Cardiac atrium fibroblast (primary cell): ENCODE measurements around the gene DDX49. TPM values are rescaled to one million over a fixed set of nuclear protein-coding genes. Genes with fewer than 3 reads are reported as not detected.

Experiments used
- total RNA-seq: library from RNA; depleted of rRNA; stranded (reverse); fragments of >200 nt; gene quantifications from 2 replicates; pipeline ENCODE4 v1.2.3, GENCODE V29; 2015

DDX49 gene
- 59.0 and 80.2 TPM in 2 replicates for total RNA-seq

GRCh38 chr19:18919086-18919899 lies at the start of gene DDX49, which contains the start of gene COPE:
DDX49 (plus strand) TSS chr19:18919715; CDS start chr19:18919742, 27 bp downstream.
COPE (minus strand) TSS chr19:18919387; CDS start chr19:18919348, 39 bp downstream.

GRCh38 chr19:18895824-18896341 lies 23.6 kb upstream of the DDX49 start, which contains the start of gene CERS1:
CERS1 (minus strand) TSS chr19:18896158; CDS start chr19:18896072, 86 bp downstream.

GRCh38 chr19:18940769-18941627 lies 21.5 kb downstream of the DDX49 start, which contains the start of gene HOMER3:
HOMER3 (minus strand) TSS chr19:18941217; CDS start chr19:18938982, 2,235 bp downstream.

Other genes with a start within 250 kb of the DDX49 start
- gene CRTC1, start 236.0 kb upstream of the DDX49 start, total RNA-seq, result 2.0 and 3.4 TPM in 2 replicates
- gene COMP, start 128.4 kb upstream of the DDX49 start, total RNA-seq, result under 0.01 and 1.5 TPM in 2 replicates
- gene UPF1, start 87.8 kb upstream of the DDX49 start, total RNA-seq, result 33.6 and 51.2 TPM in 2 replicates
- gene CERS1, start 23.6 kb upstream of the DDX49 start, total RNA-seq, result 1.6 and 3.6 TPM in 2 replicates
- 346 and 365 TPM in 2 replicates for gene COPE, start 328 bp upstream of the DDX49 start, total RNA-seq
- gene HOMER3, start 21.5 kb downstream of the DDX49 start, total RNA-seq, result 59.8 and 139 TPM in 2 replicates
- gene SUGP2, start 113.8 kb downstream of the DDX49 start, total RNA-seq, result 15.3 and 24.3 TPM in 2 replicates
- 28.7 and 33.5 TPM in 2 replicates for gene ARMC6, start 113.9 kb downstream of the DDX49 start, total RNA-seq
- 4.3 and 5.5 TPM in 2 replicates for gene SLC25A42, start 144.3 kb downstream of the DDX49 start, total RNA-seq
- gene TMEM161A, start 218.8 kb downstream of the DDX49 start, total RNA-seq, result 28.5 and 34.2 TPM in 2 replicates